ENCODE data around the gene TUBB2A. TPM values are rescaled to one million over a fixed set of nuclear protein-coding genes. Genes with fewer than 3 reads are reported as not detected.
A peak's percentile ranks its signal among the peaks of the same experiment; 100 is the strongest.
"Not testable (repeated sequence)": the region's sequence is repeated elsewhere in the genome, so short reads cannot be mapped to it uniquely, and the experiment has no call there.

The TUBB2A gene
- total RNA-seq, 3 donors from 2014 or later (not counting 1 experiment from before 2014, with no cell fraction given) = 9.2 to 13.2 (median 11.4) TPM

- peaks cover 25 to 50% of the 10 kb centered on the region in 2 donors for H3K27me3 Mint-ChIP-seq (ENCODE audit: low read depth in 2 of 2)
- no peaks in the 10 kb centered on the region for H3K36me3 ChIP-seq (ENCODE audit: control insufficient read depth, insufficient read depth, low read length)
- no peaks in the 10 kb centered on the region for H3K4me1 Mint-ChIP-seq
- no peaks in the 10 kb centered on the region for H3K9me3 ChIP-seq (ENCODE audit: control insufficient read depth, insufficient read depth, low read length)
- no peak overlapping the region for H3K27ac Mint-ChIP-seq
- no peaks in the 10 kb centered on the region for H3K36me3 Mint-ChIP-seq
- no peak overlapping the region for H3K4me3 ChIP-seq (ENCODE audit: low read length)
- no peak overlapping the region for H3K4me3 Mint-ChIP-seq
- WGBS (ENCODE audit: insufficient coverage) = 84% methylated on average over 3 of the region's 3 CpGs
- H3K9me3 Mint-ChIP-seq = no peaks in the 10 kb centered on the region
- TF ChIP-seq CTCF (IDR thresholded peaks at IDR 0.05) = no peak
- no peak for ATAC-seq
- DNase-seq = no peak
- H3K27ac ChIP-seq (ENCODE audit: low read length) = no peak overlapping the region
- H3K4me1 ChIP-seq (ENCODE audit: control insufficient read depth, insufficient read depth, low read length) = no peaks in the 10 kb centered on the region
- intact Hi-C loops (cut with micrococcal nuclease) = no loop called here
- H3K27me3 ChIP-seq (ENCODE audit: control insufficient read depth, insufficient read depth, low read length) = no peaks in the 10 kb centered on the region
Observed at GRCh38 chr6:3186974-3187382, 29.6 kb upstream of the TUBB2A start.

GRCh38 chr6:3183066-3183465 is 25.7 kb upstream of the TUBB2A start:
- intact Hi-C loops (cut with micrococcal nuclease) = no loop called here
- Mint-ChIP-seq H3K4me3 (no peak overlapping the region), H3K27ac (no peak overlapping the region), H3K27me3 (ENCODE audit: low read depth in 2 of 2) (peaks cover 24 to 27% of the 10 kb centered on the region in 2 donors), H3K9me3 (no peaks in the 10 kb centered on the region), H3K36me3 (no peaks in the 10 kb centered on the region), H3K4me1 (no peaks in the 10 kb centered on the region)
- H3K4me3 ChIP-seq (ENCODE audit: low read length) = no peak overlapping the region
- ATAC-seq = no peak
- 94% methylated on average over 4 of the region's 4 CpGs for WGBS (ENCODE audit: insufficient coverage)
- TF ChIP-seq CTCF (IDR thresholded peaks at IDR 0.05) = no peak
- H3K9me3 ChIP-seq (ENCODE audit: control insufficient read depth, insufficient read depth, low read length) = no peaks in the 10 kb centered on the region
- H3K4me1 ChIP-seq (ENCODE audit: control insufficient read depth, insufficient read depth, low read length) = no peaks in the 10 kb centered on the region
- H3K36me3 ChIP-seq (ENCODE audit: control insufficient read depth, insufficient read depth, low read length) = no peaks in the 10 kb centered on the region
- no peak overlapping the region for H3K27ac ChIP-seq (ENCODE audit: low read length)
- no peaks in the 10 kb centered on the region for H3K27me3 ChIP-seq (ENCODE audit: control insufficient read depth, insufficient read depth, low read length)
- DNase-seq = no peak

- Mint-ChIP-seq H3K4me1 (no peaks in the 10 kb centered on the region), H3K4me3 (no peak overlapping the region), H3K27ac (no peak overlapping the region), H3K36me3 (no peaks in the 10 kb centered on the region), H3K9me3 (no peaks in the 10 kb centered on the region), H3K27me3 (ENCODE audit: low read depth in 2 of 2) (peaks cover 19 to 21% of the 10 kb centered on the region in 2 donors)
- intact Hi-C loops (cut with micrococcal nuclease) = loop anchor here (1.0 kb wide), 1 partner anchor 25 kb away; no protein-coding TSS in a partner anchor
- no peak for DNase-seq
- Histone ChIP-seq H3K27me3 (ENCODE audit: control insufficient read depth, insufficient read depth, low read length) (no peaks in the 10 kb centered on the region), H3K27ac (ENCODE audit: low read length) (no peak overlapping the region), H3K36me3 (ENCODE audit: control insufficient read depth, insufficient read depth, low read length) (no peaks in the 10 kb centered on the region), H3K4me3 (ENCODE audit: low read length) (no peak overlapping the region), H3K4me1 (ENCODE audit: control insufficient read depth, insufficient read depth, low read length) (no peaks in the 10 kb centered on the region), H3K9me3 (ENCODE audit: control insufficient read depth, insufficient read depth, low read length) (no peaks in the 10 kb centered on the region)
- 76% methylated on average over 2 of the region's 2 CpGs for WGBS (ENCODE audit: insufficient coverage)
- no peak for TF ChIP-seq CTCF (IDR thresholded peaks at IDR 0.05)
- no peak for ATAC-seq
Observed at GRCh38 chr6:3181105-3181504, 23.8 kb upstream of the TUBB2A start.

GRCh38 chr6:3179945-3180344 is 22.6 kb upstream of the TUBB2A start:
- H3K9me3 ChIP-seq (ENCODE audit: control insufficient read depth, insufficient read depth, low read length); H3K36me3 Mint-ChIP-seq; H3K9me3 Mint-ChIP-seq; DNase-seq; H3K4me1 ChIP-seq (ENCODE audit: control insufficient read depth, insufficient read depth, low read length); H3K4me1 Mint-ChIP-seq; H3K27ac ChIP-seq (ENCODE audit: low read length); H3K4me3 ChIP-seq (ENCODE audit: low read length); H3K27me3 ChIP-seq (ENCODE audit: control insufficient read depth, insufficient read depth, low read length); H3K36me3 ChIP-seq (ENCODE audit: control insufficient read depth, insufficient read depth, low read length); intact Hi-C loops (cut with micrococcal nuclease); H3K27ac Mint-ChIP-seq: not testable (repeated sequence)
- ATAC-seq = peak in 1 of 3 donors; percentile 42
- WGBS (ENCODE audit: insufficient coverage) = 84% methylated on average over 7 of the region's 8 CpGs
- Mint-ChIP-seq H3K27me3 (ENCODE audit: low read depth in 2 of 2) (peaks cover 11 to 18% of the 10 kb centered on the region in 2 donors), H3K4me3 (peak overlapping the region; percentile 49)

- WGBS (ENCODE audit: insufficient coverage) = 92% methylated on average over 8 of the region's 8 CpGs
- intact Hi-C loops (cut with micrococcal nuclease); H3K27ac ChIP-seq (ENCODE audit: low read length); H3K4me3 Mint-ChIP-seq; H3K4me1 Mint-ChIP-seq; ATAC-seq; H3K9me3 Mint-ChIP-seq; H3K9me3 ChIP-seq (ENCODE audit: control insufficient read depth, insufficient read depth, low read length); H3K27me3 ChIP-seq (ENCODE audit: control insufficient read depth, insufficient read depth, low read length); H3K4me1 ChIP-seq (ENCODE audit: control insufficient read depth, insufficient read depth, low read length); H3K36me3 ChIP-seq (ENCODE audit: control insufficient read depth, insufficient read depth, low read length); H3K27ac Mint-ChIP-seq; DNase-seq; H3K36me3 Mint-ChIP-seq; H3K4me3 ChIP-seq (ENCODE audit: low read length): not testable (repeated sequence)
- H3K27me3 Mint-ChIP-seq (ENCODE audit: low read depth in 2 of 2) = peaks cover 0 to 12% of the 10 kb centered on the region in 2 donors
Observed at GRCh38 chr6:3178666-3179065, 21.3 kb upstream of the TUBB2A start.
